Jurkat, Clone E6-1 (cell line): Measurements from ENCODE around the gene ADK.

Source experiments
- DNase-seq: peaks from one replicate; pipeline ENCODE4 v3.0.0-alpha.2; 2011; ENCODE audit warnings: low read depth, low spot score
- H3K4me3 ChIP-seq: 2 replicates; pipeline ENCODE4 v1.5.1; 2011; ENCODE audit warnings: mild to moderate bottlenecking, low read length, control low read depth, moderate library complexity

Gene ADK

DNA sequence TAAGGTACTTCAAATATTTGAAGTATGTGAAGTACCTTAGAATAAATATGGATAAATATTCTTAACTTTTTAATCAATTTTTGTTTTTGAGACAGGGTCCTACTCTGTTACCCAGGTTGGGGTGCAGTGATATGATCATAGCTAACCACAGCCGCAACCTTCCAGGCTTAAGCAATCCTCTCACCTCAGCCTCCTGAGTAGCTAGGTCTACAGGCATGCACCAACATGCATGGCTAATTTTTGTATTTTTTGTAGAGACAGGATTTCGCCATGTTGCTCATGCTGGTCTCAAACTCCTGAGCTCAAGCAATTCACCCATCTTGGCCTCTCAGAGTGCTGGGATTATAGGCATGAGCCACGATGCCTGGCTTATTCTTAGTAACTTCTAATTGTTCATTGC is 555.9 kb downstream of the ADK start:
- no peak for DNase-seq
- no peak overlapping the region for H3K4me3 ChIP-seq

DNA sequence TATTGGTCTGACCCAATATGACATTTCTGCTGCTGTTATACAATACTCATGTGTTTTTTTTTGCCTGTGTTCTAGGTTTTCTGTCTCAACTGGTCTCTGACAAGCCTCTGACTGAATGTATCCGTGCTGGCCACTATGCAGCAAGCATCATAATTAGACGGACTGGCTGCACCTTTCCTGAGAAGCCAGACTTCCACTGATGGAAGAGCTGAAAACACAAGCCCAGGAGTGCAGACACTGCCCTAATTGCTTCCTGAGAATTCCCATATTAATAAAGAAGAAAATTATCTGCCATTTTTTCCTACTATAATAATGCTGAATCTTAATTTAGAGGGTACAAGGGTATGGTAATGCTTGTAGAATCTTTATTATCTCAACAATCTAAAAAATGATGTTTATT is 557.2 kb downstream of the ADK start:
- no peak overlapping the region for H3K4me3 ChIP-seq
- DNase-seq = no peak

DNA sequence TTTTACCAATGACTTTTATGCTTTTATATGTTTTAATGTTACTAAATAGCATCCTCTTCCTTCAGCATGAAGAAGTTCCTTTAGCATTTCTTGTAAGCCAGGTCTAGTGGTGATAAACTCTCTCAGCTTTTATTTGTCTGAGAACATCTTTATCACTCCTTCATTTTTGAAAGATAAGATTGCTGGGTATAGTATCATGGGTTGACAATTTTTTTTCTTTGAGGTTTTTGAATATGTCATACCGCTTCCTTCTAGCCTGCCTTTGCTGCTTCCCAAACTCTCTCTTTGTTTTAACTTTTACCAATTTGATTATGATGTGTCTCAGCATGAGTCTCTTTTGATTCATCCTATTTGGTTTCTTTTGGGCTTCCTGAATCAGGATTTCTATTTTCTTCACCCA is 567.2 kb downstream of the ADK start:
- H3K4me3 ChIP-seq = no peak overlapping the region
- DNase-seq = no peak

DNA sequence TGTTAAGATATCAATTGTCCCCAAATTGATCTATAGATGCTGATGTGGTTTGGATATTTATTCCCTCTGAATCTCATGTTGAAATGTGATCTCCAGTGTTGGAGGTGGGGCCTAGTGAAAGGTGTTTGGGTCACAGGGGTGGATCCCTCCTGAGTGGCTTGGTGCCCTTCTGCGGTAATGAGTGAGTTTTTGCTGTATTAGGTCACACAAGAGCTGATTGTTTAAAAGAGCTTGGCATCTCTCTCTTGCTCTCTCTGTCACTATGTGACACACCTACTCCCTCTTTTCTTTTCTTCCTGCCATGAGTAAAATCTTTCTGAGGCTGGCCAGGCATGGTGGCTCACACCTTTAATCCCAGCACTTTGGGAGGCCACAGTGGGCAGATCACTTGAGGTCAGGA is 577.2 kb downstream of the ADK start:
- DNase-seq = no peak
- no peak overlapping the region for H3K4me3 ChIP-seq

DNA sequence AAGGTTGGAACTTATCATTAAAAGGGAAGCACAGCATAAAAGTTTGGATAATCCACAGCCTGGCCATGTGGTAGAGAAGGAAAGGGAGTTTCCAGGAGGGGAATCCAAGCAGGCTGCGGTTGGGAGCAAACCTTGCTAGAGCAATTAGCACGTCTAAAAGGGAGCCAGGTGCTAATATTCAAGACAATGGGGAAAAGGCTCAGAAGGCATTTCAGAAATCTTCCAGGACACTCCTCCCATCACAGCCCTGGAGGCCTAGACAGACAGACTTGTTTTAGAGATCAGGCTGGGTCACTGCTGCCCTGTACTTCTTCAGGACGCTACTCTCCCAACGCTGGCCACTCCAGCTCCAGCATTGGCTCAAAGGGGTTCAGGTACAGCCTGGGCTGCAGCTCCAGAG is 579.2 kb downstream of the ADK start:
- H3K4me3 ChIP-seq = no peak overlapping the region
- no peak for DNase-seq

DNA sequence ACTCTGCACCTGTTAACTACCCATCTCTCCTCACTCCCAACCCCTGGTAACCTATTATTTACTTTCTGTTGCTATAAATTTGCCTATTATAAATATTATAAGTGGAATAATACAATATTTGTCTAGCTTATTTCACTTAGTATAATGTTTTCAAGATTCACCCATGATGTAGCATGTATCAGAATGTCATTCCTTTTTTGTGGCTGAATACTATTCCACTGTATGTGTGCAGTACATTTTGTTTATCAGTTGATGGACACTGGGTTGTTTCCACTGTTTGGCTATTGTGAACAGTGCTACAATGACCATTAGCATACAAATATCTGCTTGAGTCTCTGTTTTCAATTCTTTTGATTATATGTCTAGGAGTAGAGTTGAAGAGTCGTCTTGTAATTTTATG is 582.6 kb downstream of the ADK start:
- H3K4me3 ChIP-seq = no peak overlapping the region
- no peak for DNase-seq

DNA sequence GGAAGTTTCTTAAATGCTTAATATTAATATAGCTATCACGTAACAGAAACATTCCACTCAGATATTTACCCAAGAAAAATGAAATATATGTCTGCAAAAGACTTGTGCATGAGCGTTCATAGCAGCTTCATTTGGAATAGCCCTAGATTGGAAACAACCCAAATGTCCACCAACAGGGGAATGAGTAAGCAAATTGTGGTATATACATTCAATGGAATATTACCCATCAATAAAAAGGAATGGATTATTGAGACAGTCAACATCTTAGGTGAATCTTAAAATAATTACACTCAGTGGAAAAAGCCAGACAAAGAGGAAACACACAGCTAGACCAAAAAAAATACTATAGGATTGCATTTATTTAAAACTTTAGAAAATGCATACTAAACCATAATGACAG is 585.0 kb downstream of the ADK start:
- DNase-seq = no peak
- H3K4me3 ChIP-seq = no peak overlapping the region

DNA sequence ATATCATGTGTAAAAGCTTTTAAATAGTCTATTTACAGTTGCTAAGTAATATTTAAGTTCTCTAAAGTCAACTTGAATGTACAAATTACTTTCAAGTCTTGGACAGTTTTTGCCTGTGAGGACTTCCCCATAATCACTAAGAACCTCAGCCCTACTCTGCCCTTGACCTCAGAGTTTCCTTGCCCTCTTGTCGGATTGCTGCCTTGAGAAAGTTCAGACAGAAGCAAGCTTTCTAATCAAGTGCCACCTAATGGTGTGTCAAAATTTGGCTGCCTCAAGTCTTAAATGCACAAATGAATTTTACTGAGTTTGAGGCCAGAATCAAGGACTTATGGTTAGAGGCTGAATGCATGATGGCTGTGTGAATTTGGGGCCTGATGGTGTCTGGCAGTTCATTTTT is 587.0 kb downstream of the ADK start:
- DNase-seq = peak; percentile 35
- H3K4me3 ChIP-seq = no peak overlapping the region

DNA sequence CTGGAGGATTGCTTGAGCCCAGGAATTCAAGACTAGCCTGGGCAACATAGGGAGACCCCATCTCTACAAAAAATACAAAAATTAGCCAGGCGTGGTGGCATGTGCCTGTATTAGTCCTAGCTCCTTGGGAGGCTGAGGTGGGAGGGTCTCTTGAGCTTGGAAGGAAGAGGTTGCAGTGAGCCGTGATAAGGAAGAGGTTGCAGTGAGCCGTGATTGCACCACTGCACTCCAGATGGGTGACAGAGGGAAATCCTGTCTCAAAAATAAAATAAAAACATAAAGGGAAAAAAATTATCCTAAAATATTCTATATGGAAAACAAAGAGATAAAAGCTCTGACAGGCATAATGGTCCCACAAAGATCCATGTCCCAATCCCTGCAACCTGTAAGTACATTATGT is 587.5 kb downstream of the ADK start:
- H3K4me3 ChIP-seq = no peak overlapping the region
- DNase-seq = no peak

DNA sequence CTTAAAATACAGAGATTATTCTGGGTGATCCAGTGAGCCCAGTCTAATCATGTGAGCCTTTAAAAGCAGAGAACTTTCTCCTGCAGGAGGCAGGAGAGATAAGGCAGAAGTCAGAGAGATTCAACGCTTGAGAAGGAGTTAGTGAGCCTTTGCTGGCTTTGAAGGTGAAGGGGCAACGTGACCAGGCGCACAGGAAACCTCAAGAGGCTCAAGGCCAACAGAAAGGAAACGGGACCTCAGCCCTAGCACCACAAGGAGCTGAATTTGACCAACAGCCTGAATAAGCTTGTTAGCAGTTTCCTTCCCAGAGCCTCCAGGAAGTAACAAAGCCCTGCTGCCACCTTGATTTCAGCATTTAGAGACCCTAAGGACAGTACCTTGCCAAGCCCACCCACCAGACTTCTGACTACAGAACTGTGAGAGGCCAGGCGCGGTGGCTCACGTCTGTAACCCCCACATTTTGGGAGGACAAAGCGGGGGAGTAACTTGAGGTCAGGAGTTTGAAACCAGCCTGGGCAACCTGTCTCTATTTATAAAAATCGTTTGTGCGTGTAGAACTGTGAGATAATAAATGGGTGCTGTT is 588.1 kb downstream of the ADK start:
- DNase-seq = peak; percentile 47
- H3K4me3 ChIP-seq = no peak overlapping the region

DNA sequence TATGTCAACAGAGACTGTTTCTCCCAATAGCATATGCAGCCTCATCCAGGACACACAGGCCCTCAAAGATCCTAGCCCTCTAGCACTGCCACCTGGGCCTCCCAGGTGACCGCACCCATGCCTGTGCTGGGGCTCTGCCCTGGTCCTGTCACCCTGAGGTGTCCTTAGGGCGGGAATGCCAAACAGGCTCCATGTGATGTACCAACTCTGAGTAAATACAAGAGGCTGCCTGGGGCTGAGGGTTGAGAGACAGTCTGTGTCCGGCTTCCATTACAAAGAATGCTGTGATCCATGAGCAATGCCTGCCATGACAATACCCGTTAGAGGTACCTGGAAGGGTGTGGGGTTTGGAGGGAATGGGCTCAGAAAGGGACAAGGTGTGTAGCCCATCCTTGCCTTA is 592.4 kb downstream of the ADK start:
- no peak for DNase-seq

DNA sequence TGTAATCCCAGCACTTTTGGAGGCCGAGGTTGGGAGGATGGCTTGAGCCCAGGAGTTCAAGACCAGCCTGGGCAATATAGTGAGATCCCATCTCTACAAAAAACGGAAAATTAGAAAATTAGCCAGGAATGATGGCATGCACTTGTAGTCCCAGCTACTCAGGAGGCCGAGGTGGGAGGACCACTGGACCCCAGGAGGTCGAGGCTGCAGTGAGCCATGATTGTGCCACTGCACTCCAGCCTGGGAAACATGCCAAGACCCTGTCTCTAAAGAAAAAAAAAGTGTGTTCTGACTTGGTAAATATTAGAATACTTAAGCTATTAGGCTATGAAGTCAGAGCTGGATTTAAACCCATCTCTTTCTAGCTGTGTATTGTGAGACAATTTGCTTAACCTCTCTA is 594.4 kb downstream of the ADK start:
- DNase-seq = no peak
- H3K4me3 ChIP-seq = no peak overlapping the region

More for the DNA sequence above, 592.4 kb downstream of the ADK start:
- no peak overlapping the region for H3K4me3 ChIP-seq

DNA sequence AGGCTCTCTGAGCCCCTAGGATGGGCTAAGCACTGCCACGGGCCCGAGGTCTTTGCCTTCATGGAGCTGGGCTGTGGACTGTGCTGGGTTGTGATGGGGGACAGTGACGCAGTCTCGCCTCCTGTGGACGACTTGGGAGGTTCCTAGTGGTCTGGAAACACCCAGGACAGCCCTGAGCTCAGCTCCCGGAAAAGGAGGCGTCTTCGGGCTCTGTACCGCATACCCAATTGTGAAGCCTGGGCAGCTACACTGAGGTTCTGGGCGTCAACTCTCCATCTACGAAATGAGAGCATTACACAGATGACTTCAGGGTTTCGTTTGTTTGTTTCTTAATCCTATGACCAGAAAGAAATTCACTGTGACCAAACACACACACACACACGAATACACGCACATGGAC is 595.8 kb downstream of the ADK start:
- DNase-seq = no peak
- no peak overlapping the region for H3K4me3 ChIP-seq

DNA sequence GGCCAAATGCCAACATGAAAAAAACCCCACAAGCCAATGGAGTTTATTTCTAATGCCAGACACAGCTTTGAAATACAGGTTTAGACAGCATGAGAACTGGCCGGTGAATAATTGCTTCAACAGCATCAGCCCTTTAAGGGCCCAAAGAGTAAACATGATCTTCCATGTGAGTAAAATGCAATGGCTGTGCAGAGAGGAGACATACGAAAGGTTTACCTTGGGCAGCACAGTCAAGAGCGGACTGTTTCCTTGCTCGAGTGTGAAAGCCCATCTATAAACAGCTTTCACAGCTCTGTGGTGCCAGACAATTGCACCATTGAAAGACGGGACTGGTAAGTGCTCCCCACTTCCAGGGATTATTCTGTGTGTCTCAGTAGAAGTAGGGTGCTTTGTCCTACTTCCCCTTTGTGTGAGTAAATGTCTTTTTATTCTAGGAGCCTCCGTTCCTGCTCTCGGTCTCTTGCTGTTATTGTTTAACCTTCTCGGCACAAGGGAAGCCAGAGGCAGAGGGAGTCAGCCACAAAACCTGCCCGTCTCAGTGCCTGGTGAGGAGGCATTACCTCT is 597.5 kb downstream of the ADK start:
- no peak overlapping the region for H3K4me3 ChIP-seq
- DNase-seq = no peak

DNA sequence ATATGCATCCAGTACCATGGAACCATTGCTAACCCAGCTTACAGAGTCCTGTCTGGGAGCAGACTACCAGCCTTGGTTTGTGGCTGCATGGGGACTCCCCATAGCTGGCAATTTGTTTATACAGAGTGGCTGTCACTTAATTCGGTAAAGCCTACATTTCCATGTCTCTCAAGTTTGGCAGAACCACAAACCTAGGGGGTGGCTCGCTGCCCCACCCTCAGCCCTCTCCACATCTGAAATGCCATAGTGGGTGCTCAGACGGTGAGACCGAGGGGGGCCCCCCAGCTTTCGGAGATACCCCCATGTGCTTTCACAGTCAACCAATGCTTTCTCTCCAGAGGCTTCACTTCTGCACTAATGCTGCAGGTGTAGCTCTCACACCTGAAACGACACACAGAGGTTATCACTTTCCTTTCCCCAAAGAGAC is 599.8 kb downstream of the ADK start:
- DNase-seq = no peak
- no peak overlapping the region for H3K4me3 ChIP-seq

DNA sequence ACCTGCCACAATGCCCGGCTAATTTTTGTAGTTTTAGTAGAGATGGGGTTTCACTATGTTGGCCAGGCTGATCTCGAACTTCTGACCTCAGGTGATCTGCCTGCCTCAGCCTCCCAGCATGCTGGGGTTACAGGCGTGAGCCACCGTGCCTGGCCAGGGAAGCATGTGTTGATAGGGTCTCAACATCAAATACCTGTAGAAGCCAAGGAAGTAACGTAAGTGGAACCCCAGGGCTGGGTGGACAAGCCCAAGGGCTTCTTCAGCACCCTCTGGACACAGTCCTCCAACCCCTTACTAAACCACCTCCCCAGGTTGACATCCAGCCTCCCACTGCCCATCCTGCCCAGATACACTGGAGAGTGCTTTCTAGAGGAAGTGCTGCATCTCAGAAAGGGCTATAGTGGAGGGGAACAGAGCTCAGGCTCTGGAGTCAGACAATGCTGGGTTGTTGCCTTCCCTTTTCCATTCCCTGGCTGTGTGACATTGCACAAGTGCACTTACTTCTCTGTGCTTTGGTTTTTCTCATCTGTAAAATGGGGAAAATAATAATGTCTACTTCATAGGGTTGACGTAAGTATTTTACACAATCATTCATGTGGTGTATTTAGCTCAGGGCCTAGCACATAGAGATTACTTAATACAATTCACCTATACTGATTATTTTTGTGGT is 601.5 kb downstream of the ADK start:
- no peak for DNase-seq
- no peak overlapping the region for H3K4me3 ChIP-seq

DNA sequence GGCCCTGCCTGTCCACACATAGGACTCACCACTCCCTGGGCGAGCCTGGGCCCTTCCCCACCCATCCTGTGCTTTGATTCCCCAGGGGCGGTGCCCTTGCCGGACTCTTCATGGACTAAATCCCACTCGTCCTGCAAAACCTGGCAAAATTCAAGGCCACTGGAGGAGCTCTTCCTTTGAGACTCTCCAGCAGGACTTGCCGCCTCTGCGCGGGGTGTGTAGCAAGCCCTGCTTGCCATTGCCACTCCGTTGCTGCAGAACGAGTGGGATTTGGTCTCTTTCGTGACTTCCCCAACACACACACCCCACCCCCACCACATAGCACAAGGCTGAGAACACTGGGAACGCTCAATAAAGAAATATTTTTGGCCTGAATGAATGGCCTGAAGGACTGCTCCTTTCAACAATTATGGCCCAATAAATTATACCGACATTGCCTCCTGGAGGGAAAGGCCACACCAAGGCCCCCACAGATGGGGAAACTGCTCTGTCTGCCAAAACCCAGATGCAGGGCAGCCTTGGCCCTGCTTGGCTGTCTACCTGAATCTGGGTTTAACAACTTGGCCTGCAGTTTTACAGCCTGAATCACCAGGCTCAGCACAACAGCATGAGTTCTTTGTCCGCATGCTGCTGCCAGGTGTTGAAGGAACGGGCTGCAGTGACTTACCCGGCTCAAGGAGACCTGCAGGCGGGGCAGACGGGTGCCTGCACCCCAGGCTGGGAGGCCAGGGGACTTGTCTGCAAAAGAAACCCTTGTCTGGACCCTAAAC is 602.6 kb downstream of the ADK start:
- no peak overlapping the region for H3K4me3 ChIP-seq
- DNase-seq = no peak

DNA sequence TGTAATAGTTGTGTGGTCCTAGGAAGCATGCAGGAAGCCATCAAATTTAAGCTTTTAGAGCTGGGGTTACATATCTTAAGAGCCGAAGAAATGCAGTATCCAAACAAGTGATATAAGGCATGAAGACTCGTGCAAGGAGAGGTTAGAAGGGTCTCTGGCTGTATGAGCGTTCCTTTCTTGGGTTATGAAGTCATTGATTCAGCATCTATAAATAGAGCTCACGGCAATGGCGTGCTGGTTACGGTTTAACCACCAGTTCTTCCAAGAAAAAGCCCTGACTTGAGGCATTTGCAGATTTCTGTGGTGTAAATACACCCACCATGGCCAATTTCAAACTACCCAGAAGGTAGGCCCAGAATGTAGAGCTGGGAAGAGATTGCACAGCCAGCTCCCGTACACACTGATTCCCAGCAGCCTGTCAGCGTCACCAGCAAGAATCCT is 603.4 kb downstream of the ADK start:
- DNase-seq = no peak
- H3K4me3 ChIP-seq = no peak overlapping the region

DNA sequence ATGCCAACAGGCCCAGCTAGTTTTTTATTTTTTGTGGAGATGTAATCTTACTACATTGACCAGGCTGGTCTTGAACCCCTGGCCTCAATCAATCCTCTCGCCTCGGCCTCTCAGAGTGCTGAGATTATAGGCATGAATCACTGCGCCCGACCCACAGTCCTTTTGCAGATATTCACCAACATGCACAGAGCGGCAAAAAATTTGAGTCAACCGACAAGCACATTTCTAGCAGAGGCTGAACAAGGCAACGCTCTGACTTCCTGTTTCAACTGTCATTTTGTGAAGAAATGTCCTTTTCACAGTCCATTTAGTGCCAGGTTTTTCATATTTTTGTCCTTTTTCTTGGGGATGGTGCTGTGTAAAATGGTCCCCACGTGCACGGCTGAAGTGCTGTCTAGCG is 604.3 kb downstream of the ADK start:
- no peak overlapping the region for H3K4me3 ChIP-seq
- no peak for DNase-seq
